Activated T-helper 1 cell treated with anti-CD3 and anti-CD28 coated beads, Interleukin-12 subunit alpha, Interleukin-12 subunit beta, Interleukin-2, Interleukin-4 antibody, amounts not matched to agents 30 ng/mL and 10 ng/mL and 1 ng/mL, durations not matched to agents 14 hours and 24 hours and 36 hours (primary cell): ENCODE data around the gene ARHGEF9. TPM values are rescaled to one million over a fixed set of nuclear protein-coding genes. Genes with fewer than 3 reads are reported as not detected.
"Not testable (repeated sequence)": the region's sequence is repeated elsewhere in the genome, so short reads cannot be mapped to it uniquely, and the experiment has no call there.

Experiments
- DNase-seq: peaks from one replicate; pipeline ENCODE4 v3.0.0; 2021; ENCODE audit warnings: low spot score
- H3K27ac Mint-ChIP-seq: one replicate; pipeline ENCODE4 v1.8.0; 2021; ENCODE audit warnings: mild to moderate bottlenecking, mixed read lengths
- H3K27me3 Mint-ChIP-seq: one replicate; pipeline ENCODE4 v1.8.0; 2022; ENCODE audit warnings: mild to moderate bottlenecking, moderate library complexity, mixed read lengths; ENCODE audit not compliant: insufficient read depth
- H3K36me3 Mint-ChIP-seq: one replicate; pipeline ENCODE4 v1.8.0; 2021; ENCODE audit warnings: low read depth, mixed read lengths
- H3K4me1 Mint-ChIP-seq: one replicate; pipeline ENCODE4 v1.8.0; 2021; ENCODE audit warnings: low read depth, mixed read lengths
- H3K4me3 Mint-ChIP-seq: one replicate; pipeline ENCODE4 v1.8.0; 2021; ENCODE audit warnings: mild to moderate bottlenecking, moderate library complexity, mixed read lengths
- H3K9me3 Mint-ChIP-seq: one replicate; pipeline ENCODE4 v1.8.0; 2021; ENCODE audit warnings: mixed read lengths
- intact Hi-C: fragments of 100-400 bp; cut with micrococcal nuclease; formaldehyde crosslinking; loops from one replicate; pipeline ENCODE4 v1.15.1; 2024
- total RNA-seq: library from RNA; stranded (reverse); gene quantifications from 2 replicates; pipeline ENCODE4 v1.2.3, GENCODE V29; 2022

The ARHGEF9 gene
- total RNA-seq, 1 donor from 2014 or later = 18.9 TPM

DNA sequence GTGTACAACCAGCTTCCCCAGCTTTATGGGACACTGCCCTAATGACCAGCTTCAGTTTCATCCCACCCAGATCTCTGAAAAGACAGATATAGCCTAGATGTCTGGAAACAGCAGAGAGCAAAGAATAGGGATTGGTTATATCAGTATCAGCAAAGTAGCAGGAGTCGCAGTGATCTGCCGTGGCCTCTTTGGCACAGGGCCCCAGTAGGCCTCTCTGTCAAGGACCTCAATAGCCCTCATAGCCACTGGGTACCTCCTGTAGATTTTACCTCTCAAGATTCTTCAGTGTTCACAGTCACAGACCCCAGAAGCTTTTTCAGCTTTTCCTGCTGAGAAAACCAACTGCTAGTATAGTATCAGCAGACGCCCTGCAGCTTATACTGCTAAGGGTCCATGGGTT is 104.6 kb downstream of the ARHGEF9 start:
- Mint-ChIP-seq H3K4me1 (no peaks in the 10 kb centered on the region), H3K4me3 (no peak overlapping the region), H3K27me3 (no peaks in the 10 kb centered on the region), H3K9me3 (peaks cover 5% of the 10 kb centered on the region), H3K36me3 (peaks cover 16% of the 10 kb centered on the region), H3K27ac (no peak overlapping the region)
- DNase-seq = no peak
- intact Hi-C loops = no loop called here

DNA sequence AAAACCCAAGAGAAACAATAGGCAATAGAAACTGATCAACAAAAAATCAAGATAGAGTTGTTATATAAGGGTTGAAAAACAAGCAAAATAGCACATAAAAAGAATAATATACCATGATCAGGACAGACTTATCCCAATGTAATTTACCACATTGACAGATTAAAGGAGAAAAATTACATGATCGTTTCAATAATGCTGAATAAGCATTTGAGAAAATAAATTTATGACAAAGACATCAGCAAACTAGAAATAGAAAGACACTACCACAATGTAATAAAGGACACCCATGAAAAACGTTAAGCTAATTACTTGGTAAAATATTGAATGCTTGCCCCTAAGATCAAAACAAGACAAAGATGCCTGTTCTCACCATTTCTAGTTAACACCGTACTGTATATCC is 105.6 kb downstream of the ARHGEF9 start:
- Mint-ChIP-seq H3K27ac (no peak overlapping the region), H3K27me3 (no peaks in the 10 kb centered on the region), H3K4me3 (no peak overlapping the region), H3K9me3 (peaks cover 5% of the 10 kb centered on the region), H3K4me1 (no peaks in the 10 kb centered on the region), H3K36me3 (peaks cover 15% of the 10 kb centered on the region)
- intact Hi-C loops = no loop called here
- no peak for DNase-seq

DNA sequence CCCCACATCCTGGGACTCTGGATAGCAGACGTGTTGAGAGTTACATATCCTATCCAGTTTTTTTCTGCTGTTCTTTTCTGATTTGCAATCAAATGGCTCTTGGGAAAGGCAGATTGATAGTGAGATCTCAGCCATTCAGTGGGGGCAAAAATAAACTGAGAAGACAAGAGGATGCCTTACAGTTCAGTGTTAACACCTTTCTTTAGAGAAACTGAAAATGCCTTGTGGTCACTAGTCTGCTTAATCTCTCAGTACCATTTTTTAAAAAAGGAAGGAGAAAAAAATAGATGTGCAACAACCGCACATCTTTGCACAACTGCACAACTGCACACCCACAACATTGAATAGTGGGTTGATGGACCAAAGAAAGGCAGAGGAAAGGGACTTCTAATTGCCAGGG is 109.3 kb downstream of the ARHGEF9 start:
- no peaks in the 10 kb centered on the region for H3K27me3 Mint-ChIP-seq
- no peaks in the 10 kb centered on the region for H3K9me3 Mint-ChIP-seq
- no peak overlapping the region for H3K4me3 Mint-ChIP-seq
- DNase-seq = no peak
- H3K4me1 Mint-ChIP-seq = no peaks in the 10 kb centered on the region
- H3K36me3 Mint-ChIP-seq = peaks cover 14% of the 10 kb centered on the region
- no peak overlapping the region for H3K27ac Mint-ChIP-seq
- intact Hi-C loops = no loop called here

DNA sequence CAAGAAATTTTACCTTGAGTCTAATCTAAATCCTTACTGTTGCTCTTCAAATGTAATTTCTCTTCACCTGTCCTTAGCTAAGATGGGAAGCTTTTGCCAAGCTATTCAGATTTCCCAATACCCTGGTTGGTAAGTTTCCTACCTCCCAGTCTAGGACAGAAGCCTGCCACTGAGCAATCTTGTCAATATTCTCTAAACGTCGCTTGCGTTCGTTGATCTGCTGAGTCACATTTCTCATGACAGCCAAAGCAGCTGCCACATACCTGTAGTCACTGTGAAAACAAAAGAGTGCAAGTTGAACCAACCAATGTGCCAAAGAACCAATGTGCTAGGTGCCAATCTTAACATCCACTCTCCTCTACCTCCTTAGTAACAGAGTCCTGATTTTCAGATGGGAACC is 111.1 kb downstream of the ARHGEF9 start:
- intact Hi-C loops = no loop called here
- no peaks in the 10 kb centered on the region for H3K4me1 Mint-ChIP-seq
- H3K36me3 Mint-ChIP-seq = peaks cover 9% of the 10 kb centered on the region
- H3K4me3 Mint-ChIP-seq = no peak overlapping the region
- H3K27me3 Mint-ChIP-seq = no peaks in the 10 kb centered on the region
- no peak for DNase-seq
- no peak overlapping the region for H3K27ac Mint-ChIP-seq
- H3K9me3 Mint-ChIP-seq = no peaks in the 10 kb centered on the region

DNA sequence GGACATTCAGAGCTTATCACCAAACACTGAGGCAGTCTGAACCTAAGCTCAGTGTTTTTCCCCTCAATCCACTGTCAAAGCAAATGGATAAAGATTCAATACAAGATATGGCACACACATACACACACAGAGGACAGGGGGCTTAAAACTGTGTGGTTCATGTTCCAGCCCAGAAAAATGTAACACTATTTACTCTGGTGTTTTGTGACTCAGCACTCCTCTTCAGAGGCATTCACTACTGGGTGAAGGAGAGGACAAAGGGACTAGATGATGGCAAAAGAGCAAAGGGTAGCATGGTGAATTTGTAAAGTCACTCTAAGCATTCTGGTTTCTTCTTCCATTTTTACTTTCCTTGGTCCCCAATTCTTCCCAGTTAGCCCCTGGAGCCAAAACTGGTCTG is 120.3 kb downstream of the ARHGEF9 start:
- peaks cover 5% of the 10 kb centered on the region for H3K36me3 Mint-ChIP-seq
- H3K4me3 Mint-ChIP-seq = no peak overlapping the region
- H3K27ac Mint-ChIP-seq = no peak overlapping the region
- no peaks in the 10 kb centered on the region for H3K9me3 Mint-ChIP-seq
- H3K4me1 Mint-ChIP-seq = no peaks in the 10 kb centered on the region
- intact Hi-C loops = no loop called here
- no peak for DNase-seq
- H3K27me3 Mint-ChIP-seq = no peaks in the 10 kb centered on the region

DNA sequence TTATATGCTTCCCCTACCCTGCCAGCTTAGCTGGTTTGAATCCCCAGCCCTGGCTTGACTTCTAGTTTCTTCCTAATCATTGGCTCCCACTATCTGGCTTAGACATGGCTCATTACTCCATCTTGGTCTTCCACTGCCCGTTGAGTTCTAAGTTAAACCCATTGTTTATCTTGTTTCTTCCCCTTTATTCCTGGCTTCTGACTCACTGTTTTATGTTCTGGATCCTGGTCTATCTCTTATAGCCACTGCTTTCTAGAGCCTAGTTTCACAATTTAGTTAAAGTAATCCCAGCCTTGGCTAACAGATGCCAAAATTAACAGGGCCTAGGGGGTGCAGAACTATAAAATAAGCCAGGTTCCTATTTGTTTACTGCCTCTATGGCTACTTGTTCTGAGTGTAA is 120.9 kb downstream of the ARHGEF9 start:
- H3K27me3 Mint-ChIP-seq = no peaks in the 10 kb centered on the region
- no peak overlapping the region for H3K4me3 Mint-ChIP-seq
- no peak overlapping the region for H3K27ac Mint-ChIP-seq
- H3K36me3 Mint-ChIP-seq = peaks cover 5% of the 10 kb centered on the region
- no peak for DNase-seq
- H3K9me3 Mint-ChIP-seq = no peaks in the 10 kb centered on the region
- intact Hi-C loops = no loop called here
- no peaks in the 10 kb centered on the region for H3K4me1 Mint-ChIP-seq

DNA sequence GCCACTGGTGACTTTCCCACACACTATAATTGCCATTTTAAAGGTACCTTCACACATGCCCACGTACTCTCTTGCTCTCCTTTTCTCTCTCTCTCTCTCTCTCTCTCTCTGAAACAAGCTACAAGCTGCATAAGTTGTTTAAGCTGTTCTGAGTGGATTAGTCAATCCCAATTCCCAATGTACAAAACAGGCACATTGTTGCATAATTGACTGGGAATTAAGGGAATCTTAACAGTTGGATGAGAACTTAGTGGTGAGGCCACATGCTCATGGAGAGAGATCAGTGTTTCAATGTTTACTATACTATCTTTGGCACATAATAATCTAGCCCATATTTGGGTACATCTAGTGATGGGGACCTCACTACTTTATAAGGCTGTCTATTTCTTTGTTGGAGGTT is 123.3 kb downstream of the ARHGEF9 start:
- Mint-ChIP-seq H3K4me3 (no peak overlapping the region), H3K4me1 (no peaks in the 10 kb centered on the region), H3K36me3 (peaks cover 8% of the 10 kb centered on the region), H3K27me3 (no peaks in the 10 kb centered on the region), H3K27ac (no peak overlapping the region), H3K9me3 (no peaks in the 10 kb centered on the region)
- intact Hi-C loops = no loop called here
- no peak for DNase-seq

DNA sequence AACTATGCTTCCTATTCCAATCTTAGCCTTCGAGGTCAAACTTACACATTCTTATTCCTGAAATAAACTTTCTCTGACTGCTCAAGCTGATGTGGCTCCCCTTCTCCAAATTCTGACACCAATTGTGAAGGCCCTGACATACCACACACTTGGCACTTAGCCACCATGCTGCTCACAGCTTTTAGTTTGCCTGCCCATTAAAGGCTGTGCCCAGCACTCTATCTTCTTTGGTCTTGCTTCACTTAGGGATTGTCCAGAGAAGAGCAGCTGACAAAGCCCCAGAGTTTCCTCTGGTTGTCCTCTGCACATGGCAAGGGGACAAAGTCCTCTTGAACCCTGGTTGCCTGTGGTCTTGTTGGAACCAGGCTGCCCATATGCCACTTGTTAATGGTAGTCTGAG is 126.1 kb downstream of the ARHGEF9 start:
- Mint-ChIP-seq H3K4me1 (no peaks in the 10 kb centered on the region), H3K27me3 (no peaks in the 10 kb centered on the region), H3K27ac (no peak overlapping the region), H3K9me3 (no peaks in the 10 kb centered on the region), H3K4me3 (no peak overlapping the region), H3K36me3 (peaks cover 16% of the 10 kb centered on the region)
- DNase-seq = no peak
- intact Hi-C loops = no loop called here

DNA sequence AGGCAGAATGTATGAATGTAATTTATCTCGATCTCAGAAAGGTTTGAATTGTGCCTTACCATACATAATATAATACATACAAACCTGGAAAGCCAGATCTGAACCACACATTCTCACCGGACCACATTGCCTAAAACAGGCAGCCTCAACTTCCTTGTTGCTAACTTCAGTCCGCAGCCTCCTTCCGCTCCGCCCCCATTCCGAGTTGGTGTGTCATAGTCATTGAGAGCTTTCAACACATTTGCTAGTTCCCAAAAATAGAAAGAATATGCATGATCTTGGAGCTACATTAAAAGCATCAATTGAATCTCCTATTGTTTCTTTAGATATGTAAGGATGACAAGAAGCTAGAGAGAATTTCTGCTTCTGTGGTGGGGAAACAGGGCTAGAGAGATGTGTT is 127.2 kb downstream of the ARHGEF9 start:
- Mint-ChIP-seq H3K4me1 (no peaks in the 10 kb centered on the region), H3K36me3 (peaks cover 19% of the 10 kb centered on the region), H3K9me3 (no peaks in the 10 kb centered on the region), H3K27ac (no peak overlapping the region), H3K4me3 (no peak overlapping the region), H3K27me3 (no peaks in the 10 kb centered on the region)
- no peak for DNase-seq
- intact Hi-C loops = no loop called here

DNA sequence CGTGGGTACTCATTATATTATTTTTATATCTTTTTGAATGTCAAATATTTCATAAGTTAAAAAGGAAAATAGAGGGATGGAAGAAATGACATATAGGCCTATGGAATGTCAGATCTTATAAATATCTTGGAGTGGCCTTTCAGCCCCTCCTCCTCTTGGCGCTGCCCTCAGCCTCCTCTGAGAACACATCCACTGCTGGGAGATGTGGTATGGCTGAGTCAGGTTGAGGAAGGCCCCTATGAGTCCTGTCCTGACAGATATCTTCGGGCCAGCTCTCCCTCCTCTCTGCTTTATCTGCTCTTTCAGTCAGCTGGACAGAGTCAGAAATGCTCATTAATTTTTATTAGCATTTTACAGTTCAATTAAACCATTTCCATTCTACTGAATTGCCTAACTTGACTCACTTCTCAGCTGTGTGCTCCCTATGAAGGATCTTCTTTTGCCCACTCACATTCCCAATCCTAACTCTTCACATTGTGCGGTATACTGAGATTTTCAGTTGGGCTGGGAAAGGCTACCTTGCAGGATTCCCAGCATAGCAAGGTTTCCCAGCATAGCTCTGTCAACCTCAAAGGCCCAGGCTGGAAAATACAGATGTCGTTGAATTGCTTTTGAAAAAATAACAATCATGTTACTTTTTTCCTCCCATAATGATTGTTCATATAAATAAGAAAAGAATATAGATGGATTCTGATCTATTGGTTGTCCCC is 128.0 kb downstream of the ARHGEF9 start:
- Mint-ChIP-seq H3K27me3 (no peaks in the 10 kb centered on the region), H3K9me3 (no peaks in the 10 kb centered on the region), H3K4me3 (no peak overlapping the region), H3K4me1 (no peaks in the 10 kb centered on the region), H3K27ac (no peak overlapping the region), H3K36me3 (peaks cover 20% of the 10 kb centered on the region)
- intact Hi-C loops = no loop called here
- no peak for DNase-seq

DNA sequence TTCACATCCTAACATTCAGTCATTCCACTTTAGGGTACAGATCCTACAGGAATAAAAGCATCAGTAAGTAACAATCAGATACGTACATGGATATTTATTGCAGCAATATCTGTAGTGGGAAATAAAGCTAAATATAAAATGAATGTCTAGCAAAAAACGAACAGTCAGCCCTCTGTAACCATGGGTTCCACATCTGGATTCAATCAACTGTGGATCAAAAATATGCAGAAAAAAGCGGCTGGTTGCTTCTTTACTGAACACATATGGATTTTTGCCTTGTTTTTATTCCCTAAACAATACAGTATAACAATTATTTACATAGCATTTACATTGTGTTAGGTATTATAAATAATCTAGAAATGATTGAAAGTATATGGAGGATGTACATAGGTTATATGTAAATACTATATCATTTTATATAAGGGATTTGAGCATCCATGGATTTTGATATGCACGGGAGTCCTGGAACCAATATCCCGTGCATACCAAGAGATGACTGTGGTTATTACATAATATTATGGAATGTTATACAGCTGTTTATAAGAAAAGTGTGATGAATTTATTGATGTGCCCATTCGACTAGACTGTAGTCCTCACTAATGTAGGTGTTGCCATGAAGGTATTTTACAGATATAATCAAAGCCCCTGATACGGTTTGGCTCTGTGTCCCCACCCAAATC is 132.8 kb downstream of the ARHGEF9 start:
- Mint-ChIP-seq H3K4me3 (no peak overlapping the region), H3K27me3 (no peaks in the 10 kb centered on the region)
- intact Hi-C loops = no loop called here

DNA sequence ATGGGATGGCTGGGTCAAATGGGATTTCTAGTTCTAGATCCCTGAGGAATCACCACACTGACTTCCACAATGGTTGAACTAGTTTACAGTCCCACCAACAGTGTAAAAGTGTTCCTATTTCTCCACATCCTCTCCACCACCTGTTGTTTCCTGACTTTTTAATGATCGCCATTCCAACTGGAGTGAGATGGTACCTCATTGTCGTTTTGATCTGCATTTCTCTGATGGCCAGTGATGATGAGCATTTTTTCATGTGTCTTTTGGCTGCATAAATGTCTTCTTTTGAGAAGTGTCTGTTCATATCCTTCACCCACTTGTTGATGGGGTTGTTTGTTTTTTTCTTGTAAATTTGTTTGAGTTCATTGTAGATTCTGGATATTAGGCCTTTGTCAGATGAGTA is 139.3 kb downstream of the ARHGEF9 start:
- intact Hi-C loops, DNase-seq, H3K4me3 Mint-ChIP-seq, H3K4me1 Mint-ChIP-seq, H3K36me3 Mint-ChIP-seq, H3K27ac Mint-ChIP-seq, H3K9me3 Mint-ChIP-seq, H3K27me3 Mint-ChIP-seq: not testable (repeated sequence)

More for the DNA sequence above, 132.8 kb downstream of the ARHGEF9 start:
- DNase-seq = no peak
- H3K9me3 Mint-ChIP-seq = no peaks in the 10 kb centered on the region
- H3K36me3 Mint-ChIP-seq = peaks cover 14% of the 10 kb centered on the region
- no peaks in the 10 kb centered on the region for H3K4me1 Mint-ChIP-seq
- no peak overlapping the region for H3K27ac Mint-ChIP-seq

DNA sequence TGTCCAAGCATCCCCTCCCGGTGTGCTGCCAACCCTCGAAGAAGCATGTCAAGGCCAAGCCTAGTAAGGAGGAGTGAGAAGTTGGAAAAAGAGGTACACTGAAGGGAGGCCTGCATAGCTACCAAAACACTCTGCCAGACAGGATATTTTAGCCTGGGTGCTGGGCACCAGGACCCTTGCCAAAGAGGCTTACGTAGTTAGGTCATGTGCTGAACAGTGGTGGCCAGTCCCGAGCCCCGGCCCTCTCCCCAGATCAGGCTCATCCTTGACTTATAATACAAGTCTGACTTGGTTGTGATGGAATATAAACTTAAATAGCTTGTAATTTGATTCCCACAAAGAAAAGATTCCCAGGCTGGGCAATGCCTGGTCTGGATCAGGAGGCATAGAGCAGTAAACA is 149.3 kb downstream of the ARHGEF9 start:
- Mint-ChIP-seq H3K36me3 (peaks cover 5% of the 10 kb centered on the region), H3K27me3 (no peaks in the 10 kb centered on the region), H3K9me3 (peaks cover 7% of the 10 kb centered on the region), H3K4me1 (no peaks in the 10 kb centered on the region), H3K4me3 (no peak overlapping the region), H3K27ac (no peak overlapping the region)
- DNase-seq = no peak
- intact Hi-C loops = no loop called here
